ENCODE measurements around the gene PNLIPRP1. TPM values are rescaled to one million over a fixed set of nuclear protein-coding genes. Genes with fewer than 3 reads are reported as not detected.

PNLIPRP1 gene
- total RNA-seq, 1 donor from 2014 or later: not detected

DNA sequence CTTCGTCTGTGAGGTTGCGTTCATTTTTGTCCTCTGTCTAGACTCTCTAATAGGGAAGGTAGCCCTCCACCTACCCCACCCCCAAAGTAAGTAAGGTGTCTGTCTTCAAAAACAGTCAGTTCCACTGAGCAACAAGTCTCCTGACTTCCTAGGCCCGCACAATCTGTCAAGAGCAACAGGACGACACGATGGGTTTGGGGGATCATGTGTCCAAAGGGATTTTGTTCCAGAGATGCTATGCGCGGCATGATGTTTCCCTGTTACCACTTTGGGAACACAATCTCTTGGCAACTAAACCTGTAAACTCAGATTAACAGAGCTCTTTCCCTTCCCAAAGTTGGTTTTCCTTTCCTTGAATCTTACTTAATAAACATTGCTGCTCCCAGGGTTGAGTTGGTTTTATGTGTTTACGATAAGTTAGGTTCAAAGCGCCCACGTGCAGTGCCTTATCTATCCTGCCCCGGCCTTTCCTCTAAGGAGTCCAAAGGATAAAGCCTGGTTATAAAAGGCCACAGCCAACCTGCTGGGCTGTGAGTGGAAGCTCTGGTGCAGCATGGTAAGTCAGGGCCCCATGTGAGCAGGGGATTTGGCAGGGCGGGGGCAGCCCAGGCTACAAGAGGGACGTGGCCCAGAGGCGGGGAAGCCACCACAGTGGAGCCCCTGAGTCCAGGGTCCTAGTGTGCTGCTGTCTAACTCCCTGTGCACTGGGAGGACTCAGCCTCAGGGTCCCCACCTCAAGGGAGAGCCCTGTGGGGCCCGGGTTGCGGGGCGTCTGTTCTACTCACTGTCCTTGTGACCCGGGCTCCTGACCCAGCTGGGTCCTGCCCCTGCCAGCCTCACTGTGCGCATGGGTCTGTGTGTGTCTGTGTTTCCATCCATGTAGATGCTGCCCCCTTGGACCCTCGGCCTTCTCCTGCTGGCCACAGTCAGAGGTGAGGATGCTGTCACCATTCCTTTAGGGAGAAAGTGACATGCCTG, 30.0 kb downstream of the PNLIPRP1 start, which contains the start of gene PNLIPRP2:
Gene PNLIPRP2 (plus strand): TSS at position 531 of the 978 bp plus-strand sequence.
- no peak for TF ChIP-seq CTCF (IDR thresholded peaks at IDR 0.05)
- H3K36me3 ChIP-seq: no peaks in the 10 kb centered on the region
- H3K27ac ChIP-seq: no peak within 1 kb of the TSS
- no peaks in the 10 kb centered on the region for H3K9me3 ChIP-seq
- intact Hi-C loops (cut with DNase I): no loop called here
- no peaks in the 10 kb centered on the region for H3K4me1 ChIP-seq
- no peaks in the 10 kb centered on the region for H3K27me3 ChIP-seq
- DNase-seq (ENCODE audit: low spot score in 2 of 2): no peak
- H3K4me3 ChIP-seq: no peak within 1 kb of the TSS

DNA sequence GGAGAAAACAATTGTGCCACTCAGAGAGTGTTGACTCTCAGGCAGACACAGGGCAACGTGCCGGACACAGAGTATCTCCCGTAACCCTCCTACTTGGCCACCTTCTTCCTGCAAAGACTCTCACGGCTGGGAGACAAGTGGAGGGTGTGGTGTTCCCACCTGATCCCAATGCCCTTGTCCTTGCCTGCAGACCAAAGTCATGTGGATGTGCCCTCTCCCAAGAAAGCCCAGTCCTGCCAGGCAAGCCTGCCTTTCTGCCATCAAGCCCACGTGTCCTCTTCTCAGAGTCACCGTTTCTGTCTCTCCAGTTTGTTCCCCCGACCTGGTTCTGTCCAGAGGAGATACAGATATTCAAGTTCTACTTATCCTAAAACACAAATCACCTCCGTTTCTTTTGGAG, 30.7 kb downstream of the PNLIPRP1 start:
- Histone ChIP-seq H3K4me3 (no peak overlapping the region), H3K27me3 (no peaks in the 10 kb centered on the region), H3K36me3 (no peaks in the 10 kb centered on the region), H3K9me3 (no peaks in the 10 kb centered on the region), H3K4me1 (no peaks in the 10 kb centered on the region), H3K27ac (no peak overlapping the region)
- no peak for DNase-seq (ENCODE audit: low spot score in 2 of 2)
- intact Hi-C loops (cut with DNase I): no loop called here
- TF ChIP-seq CTCF (IDR thresholded peaks at IDR 0.05): no peak

GRCh38 chr10:116621934-116622655, 31.3 kb downstream of the PNLIPRP1 start:
- no peak for DNase-seq (ENCODE audit: low spot score in 2 of 2)
- Histone ChIP-seq H3K4me1 (no peaks in the 10 kb centered on the region), H3K4me3 (no peak overlapping the region), H3K27ac (no peak overlapping the region), H3K27me3 (no peaks in the 10 kb centered on the region), H3K36me3 (no peaks in the 10 kb centered on the region), H3K9me3 (no peaks in the 10 kb centered on the region)
- intact Hi-C loops (cut with DNase I): no loop called here
- no peak for TF ChIP-seq CTCF (IDR thresholded peaks at IDR 0.05)

DNA sequence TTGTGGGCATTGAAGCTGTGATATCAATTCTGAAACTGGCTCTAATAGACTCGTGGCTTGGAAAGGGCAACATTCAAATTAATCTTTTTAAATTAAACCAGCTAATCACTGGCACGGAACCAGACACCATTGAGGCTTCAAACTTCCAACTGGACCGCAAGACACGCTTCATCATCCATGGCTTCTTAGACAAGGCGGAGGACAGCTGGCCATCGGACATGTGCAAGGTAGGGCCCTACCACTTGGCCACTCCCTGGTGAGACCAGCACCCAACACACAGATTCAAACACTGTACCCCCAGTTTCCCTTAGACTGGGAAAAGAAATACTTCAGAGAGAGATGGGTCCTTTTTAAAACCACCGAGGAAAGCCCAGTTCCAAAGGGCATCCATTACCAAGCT, 35.1 kb downstream of the PNLIPRP1 start:
- intact Hi-C loops (cut with DNase I): no loop called here
- no peak for TF ChIP-seq CTCF (IDR thresholded peaks at IDR 0.05)
- H3K36me3 ChIP-seq: no peaks in the 10 kb centered on the region
- no peaks in the 10 kb centered on the region for H3K9me3 ChIP-seq
- no peaks in the 10 kb centered on the region for H3K27me3 ChIP-seq
- no peaks in the 10 kb centered on the region for H3K4me1 ChIP-seq
- no peak overlapping the region for H3K27ac ChIP-seq
- no peak overlapping the region for H3K4me3 ChIP-seq
- no peak for DNase-seq (ENCODE audit: low spot score in 2 of 2)

DNA sequence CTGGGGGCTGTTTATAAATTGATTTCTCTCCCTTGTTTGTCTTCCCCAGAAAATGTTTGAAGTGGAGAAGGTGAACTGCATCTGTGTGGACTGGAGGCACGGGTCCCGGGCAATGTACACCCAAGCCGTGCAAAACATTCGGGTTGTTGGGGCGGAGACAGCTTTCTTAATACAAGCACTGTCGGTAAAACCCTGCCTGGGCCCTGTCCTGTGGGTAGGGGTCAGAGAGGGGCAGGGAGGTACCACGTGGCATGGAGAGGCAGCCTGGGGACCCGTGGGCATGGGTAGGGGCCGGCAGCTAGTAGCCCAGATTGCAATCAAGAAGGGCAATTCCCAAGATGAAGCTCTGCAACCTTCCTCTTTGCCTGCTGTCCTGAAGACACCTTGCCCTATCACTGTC, 36.1 kb downstream of the PNLIPRP1 start:
- no peaks in the 10 kb centered on the region for H3K27me3 ChIP-seq
- H3K4me1 ChIP-seq: no peaks in the 10 kb centered on the region
- H3K4me3 ChIP-seq: no peak overlapping the region
- no peak overlapping the region for H3K27ac ChIP-seq
- DNase-seq (ENCODE audit: low spot score in 2 of 2): no peak
- intact Hi-C loops (cut with DNase I): no loop called here
- no peaks in the 10 kb centered on the region for H3K9me3 ChIP-seq
- no peaks in the 10 kb centered on the region for H3K36me3 ChIP-seq
- TF ChIP-seq CTCF (IDR thresholded peaks at IDR 0.05): no peak

All from ascending aorta (tissue), 2 donors.